ENCODE results near the gene PTPN6. TPM values are rescaled to one million over a fixed set of nuclear protein-coding genes. Genes with fewer than 3 reads are reported as not detected.

Gene PTPN6
- total RNA-seq, 1 donor from 2014 or later = 6.0 TPM

DNA sequence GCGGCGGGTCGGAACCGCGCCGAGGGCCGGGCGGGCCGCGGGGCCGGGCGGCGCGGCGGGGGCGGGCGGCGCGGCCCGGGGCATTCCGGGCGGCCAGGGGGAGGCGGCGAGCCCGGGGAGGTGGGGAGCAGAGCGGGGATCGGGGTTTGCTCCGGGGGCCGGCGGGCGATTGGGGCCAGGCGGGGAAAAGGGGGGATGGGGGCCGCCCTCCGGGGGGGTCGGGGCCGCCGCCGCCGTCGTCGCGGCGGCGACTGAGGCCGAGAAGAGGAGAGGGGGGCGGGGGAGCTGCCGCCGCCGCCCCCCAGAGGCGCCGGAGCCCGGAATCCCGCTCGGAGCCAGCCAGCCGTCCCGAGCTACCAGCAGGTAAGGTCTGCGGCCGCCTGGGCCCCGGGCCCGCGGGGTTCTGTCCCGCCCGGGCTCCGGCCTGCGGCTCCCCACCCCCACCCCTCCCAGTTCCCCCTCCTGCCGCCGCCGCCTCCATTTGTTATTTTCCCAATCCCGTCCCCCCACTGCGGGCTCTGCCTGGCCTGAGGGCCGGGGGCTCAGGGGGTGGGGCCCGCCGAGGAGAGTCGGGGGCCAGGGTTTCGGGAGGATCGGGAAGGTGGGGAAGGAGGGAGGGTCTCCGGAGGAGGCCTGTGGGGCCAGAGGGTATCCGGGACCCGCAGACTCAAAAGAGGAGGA lies 23.0 kb upstream of the PTPN6 start:
- Histone ChIP-seq H3K79me2 (ENCODE audit: low read depth) (peaks cover 68% of the 10 kb centered on the region), H4K20me1 (ENCODE audit: low read depth) (peaks cover 51% of the 10 kb centered on the region), H3K4me2 (peak overlapping the region; percentile 85), H3K4me1 (peaks cover 40% of the 10 kb centered on the region), H3K27me3 (no peaks in the 10 kb centered on the region), H3K9ac (peak overlapping the region; percentile 85), H3F3A (ENCODE audit: low read depth) (peaks cover 53% of the 10 kb centered on the region), H3K9me3 (ENCODE audit: low read depth) (no peaks in the 10 kb centered on the region), H2AFZ (replicated peaks) (no peak overlapping the region), H3K36me3 (no peaks in the 10 kb centered on the region), H3K4me3 (peak overlapping the region; percentile 91), H3K27ac (no peak overlapping the region)
- Mint-ChIP-seq H3K9me3 (no peaks in the 10 kb centered on the region), H3K4me1 (peaks cover 73% of the 10 kb centered on the region), H3K4me3 (peak overlapping the region; percentile 98), H3K27me3 (ENCODE audit: insufficient read depth, low read depth) (peaks cover 11% of the 10 kb centered on the region), H3K27ac (peak overlapping the region; percentile 80), H3K36me3 (peaks cover 16% of the 10 kb centered on the region)
- TF ChIP-seq EZH2phosphoT487 (IDR thresholded peaks at IDR 0.05) = no peak
- TF ChIP-seq EZH2 (IDR thresholded peaks at IDR 0.05) = no peak
- TF ChIP-seq, protein P1, sequence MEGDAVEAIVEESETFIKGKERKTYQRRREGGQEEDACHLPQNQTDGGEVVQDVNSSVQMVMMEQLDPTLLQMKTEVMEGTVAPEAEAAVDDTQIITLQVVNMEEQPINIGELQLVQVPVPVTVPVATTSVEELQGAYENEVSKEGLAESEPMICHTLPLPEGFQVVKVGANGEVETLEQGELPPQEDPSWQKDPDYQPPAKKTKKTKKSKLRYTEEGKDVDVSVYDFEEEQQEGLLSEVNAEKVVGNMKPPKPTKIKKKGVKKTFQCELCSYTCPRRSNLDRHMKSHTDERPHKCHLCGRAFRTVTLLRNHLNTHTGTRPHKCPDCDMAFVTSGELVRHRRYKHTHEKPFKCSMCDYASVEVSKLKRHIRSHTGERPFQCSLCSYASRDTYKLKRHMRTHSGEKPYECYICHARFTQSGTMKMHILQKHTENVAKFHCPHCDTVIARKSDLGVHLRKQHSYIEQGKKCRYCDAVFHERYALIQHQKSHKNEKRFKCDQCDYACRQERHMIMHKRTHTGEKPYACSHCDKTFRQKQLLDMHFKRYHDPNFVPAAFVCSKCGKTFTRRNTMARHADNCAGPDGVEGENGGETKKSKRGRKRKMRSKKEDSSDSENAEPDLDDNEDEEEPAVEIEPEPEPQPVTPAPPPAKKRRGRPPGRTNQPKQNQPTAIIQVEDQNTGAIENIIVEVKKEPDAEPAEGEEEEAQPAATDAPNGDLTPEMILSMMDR (IDR thresholded peaks at IDR 0.05) = no peak
- DNase-seq (ENCODE audit: low spot score) = peak; percentile 48

DNA sequence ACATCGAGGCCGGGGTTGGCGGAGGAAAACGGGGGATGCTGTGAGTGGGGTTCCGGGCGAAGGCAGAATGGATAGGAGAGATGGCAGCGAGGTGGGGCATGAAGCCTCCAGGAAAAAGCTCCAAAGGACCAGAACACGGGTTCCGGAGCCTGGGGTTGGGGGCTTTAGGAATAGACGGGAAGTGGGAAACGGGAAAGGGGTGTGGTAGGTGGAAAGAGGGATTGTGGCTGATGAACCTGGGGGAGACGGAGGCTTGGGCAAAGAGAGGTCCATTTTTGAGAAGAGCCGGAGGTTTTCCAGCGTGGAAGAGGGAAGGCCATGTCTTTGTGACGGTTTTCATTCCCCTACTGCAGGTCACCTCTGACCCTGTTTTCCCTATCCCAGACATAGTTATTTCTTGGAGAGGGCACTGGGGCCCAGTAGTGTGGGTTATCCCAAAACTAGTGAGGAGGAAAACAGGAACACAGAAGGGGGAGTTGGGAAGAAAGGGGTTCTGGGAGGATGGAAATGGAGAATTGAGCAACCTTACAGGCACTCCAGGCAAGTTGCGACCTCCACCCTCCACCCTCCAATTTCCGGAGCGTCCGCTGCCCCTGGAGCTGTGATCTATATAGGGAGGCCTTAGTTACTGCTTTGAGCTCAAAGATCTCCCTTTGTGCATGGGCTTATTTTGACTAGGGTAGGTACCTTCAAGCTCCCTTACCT lies 22.3 kb upstream of the PTPN6 start:
- Histone ChIP-seq H2AFZ (replicated peaks) (no peak overlapping the region), H3K9ac (peak overlapping the region; percentile 85), H3K36me3 (no peaks in the 10 kb centered on the region), H3K27me3 (no peaks in the 10 kb centered on the region), H3K4me2 (peak overlapping the region; percentile 85), H3F3A (ENCODE audit: low read depth) (peaks cover 53% of the 10 kb centered on the region), H3K79me2 (ENCODE audit: low read depth) (peaks cover 74% of the 10 kb centered on the region), H3K9me3 (ENCODE audit: low read depth) (no peaks in the 10 kb centered on the region), H3K4me3 (peak overlapping the region; percentile 91), H4K20me1 (ENCODE audit: low read depth) (peaks cover 53% of the 10 kb centered on the region), H3K4me1 (peaks cover 40% of the 10 kb centered on the region), H3K27ac (no peak overlapping the region)
- Mint-ChIP-seq H3K4me3 (peak overlapping the region; percentile 98), H3K9me3 (no peaks in the 10 kb centered on the region), H3K36me3 (peaks cover 18% of the 10 kb centered on the region), H3K4me1 (peaks cover 68% of the 10 kb centered on the region), H3K27ac (peak overlapping the region; percentile 80), H3K27me3 (ENCODE audit: insufficient read depth, low read depth) (peaks cover 9% of the 10 kb centered on the region)
- TF ChIP-seq EZH2 (IDR thresholded peaks at IDR 0.05) = no peak
- TF ChIP-seq, protein P1 (IDR thresholded peaks at IDR 0.05) = no peak
- TF ChIP-seq EZH2phosphoT487 (IDR thresholded peaks at IDR 0.05) = no peak
- DNase-seq (ENCODE audit: low spot score) = no peak

DNA sequence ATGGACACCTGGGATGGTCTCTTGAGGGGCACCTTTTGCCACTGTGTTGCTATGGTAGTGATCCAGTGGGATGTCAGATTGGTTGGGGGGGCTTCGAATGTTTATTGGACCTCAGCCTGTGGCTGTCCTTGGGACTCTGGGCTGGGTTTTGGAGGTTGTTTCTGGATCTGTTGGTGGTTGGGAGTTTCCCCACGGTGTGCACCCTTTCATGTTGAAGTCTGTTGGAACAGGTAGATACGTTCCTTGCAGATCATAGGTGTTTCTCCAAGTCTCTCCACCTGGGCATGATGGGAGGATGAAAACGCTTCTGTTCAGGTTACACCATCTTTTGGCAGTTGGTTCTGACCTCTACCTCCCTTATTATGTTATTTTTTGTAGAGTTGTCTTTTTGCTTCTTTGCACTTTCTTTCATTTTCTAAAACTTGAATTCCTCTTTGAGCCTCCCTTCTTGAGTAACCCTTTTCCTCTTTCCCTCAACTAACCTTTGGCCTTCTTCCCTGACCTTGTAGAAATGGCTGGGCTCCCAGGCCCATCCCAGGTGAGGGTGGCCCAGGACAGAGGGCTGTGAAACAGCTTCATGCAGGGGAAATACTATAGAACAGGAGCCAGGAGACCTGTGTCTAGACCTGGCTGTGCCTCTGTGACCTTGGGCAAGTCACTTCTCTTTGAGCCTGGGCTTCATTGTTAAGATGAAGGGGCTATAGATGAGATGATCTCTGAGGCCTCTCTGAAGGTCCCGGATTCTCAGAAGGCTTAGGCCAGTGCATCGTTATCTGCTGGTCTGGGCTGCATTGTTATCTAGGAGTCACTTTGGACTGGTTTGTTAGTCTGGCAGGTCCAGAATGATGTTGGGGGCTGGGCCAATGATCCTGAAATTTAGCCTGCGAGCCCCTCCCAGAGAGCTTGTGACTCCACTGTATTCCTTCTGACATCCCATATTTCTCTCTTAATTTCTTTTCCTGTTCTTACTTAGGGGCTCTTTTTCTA lies 21.4 kb upstream of the PTPN6 start:
- Histone ChIP-seq H4K20me1 (ENCODE audit: low read depth) (peaks cover 56% of the 10 kb centered on the region), H3K9me3 (ENCODE audit: low read depth) (no peaks in the 10 kb centered on the region), H3F3A (ENCODE audit: low read depth) (peaks cover 53% of the 10 kb centered on the region), H2AFZ (replicated peaks) (no peak overlapping the region), H3K4me2 (peak overlapping the region; percentile 85), H3K36me3 (no peaks in the 10 kb centered on the region), H3K9ac (peak overlapping the region; percentile 85), H3K4me3 (peak overlapping the region; percentile 91), H3K4me1 (peaks cover 36% of the 10 kb centered on the region), H3K27me3 (no peaks in the 10 kb centered on the region), H3K27ac (no peak overlapping the region), H3K79me2 (ENCODE audit: low read depth) (peaks cover 82% of the 10 kb centered on the region)
- H3K4me3 Mint-ChIP-seq = peak overlapping the region; percentile 98
- H3K36me3 Mint-ChIP-seq = peaks cover 24% of the 10 kb centered on the region
- no peak for DNase-seq (ENCODE audit: low spot score)
- H3K9me3 Mint-ChIP-seq = no peaks in the 10 kb centered on the region
- TF ChIP-seq EZH2phosphoT487 (IDR thresholded peaks at IDR 0.05) (no peak), EZH2 (IDR thresholded peaks at IDR 0.05) (no peak)
- TF ChIP-seq, protein P1 (IDR thresholded peaks at IDR 0.05) = no peak
- H3K27ac Mint-ChIP-seq = peak overlapping the region; percentile 78
- H3K27me3 Mint-ChIP-seq (ENCODE audit: insufficient read depth, low read depth) = peaks cover 8% of the 10 kb centered on the region
- H3K4me1 Mint-ChIP-seq = peaks cover 65% of the 10 kb centered on the region

Measured in neural progenitor cell (in vitro differentiated cells).